NCI-H2196 (cell line): ENCODE results near the gene HCN1.
"Not testable (repeated sequence)": the region's sequence is repeated elsewhere in the genome, so short reads cannot be mapped to it uniquely, and the experiment has no call there.

Source experiments
- DNase-seq: peaks from one replicate; lab custom pipeline; 2025; ENCODE audit not compliant: unreplicated experiment; lab: John Stamatoyannopoulos, UW

The HCN1 gene

GRCh38 chr5:45312627-45313026 lies 383.6 kb downstream of the HCN1 start:
- DNase-seq, result not testable (repeated sequence)

GRCh38 chr5:45295231-45295630 lies 400.9 kb downstream of the HCN1 start:
- no peak for DNase-seq

GRCh38 chr5:45288746-45289145 lies 407.4 kb downstream of the HCN1 start:
- no peak for DNase-seq

GRCh38 chr5:45284436-45284835 lies 411.7 kb downstream of the HCN1 start:
- no peak for DNase-seq

GRCh38 chr5:45281081-45281480 lies 415.1 kb downstream of the HCN1 start:
- DNase-seq, result no peak

- no peak for DNase-seq
These were observed 417.1 kb downstream of the HCN1 start for GRCh38 chr5:45279109-45279508.

- DNase-seq, result no peak
These were observed 418.3 kb downstream of the HCN1 start for GRCh38 chr5:45277860-45278259.

GRCh38 chr5:45274241-45274640 lies 421.9 kb downstream of the HCN1 start:
- DNase-seq, result no peak

- no peak for DNase-seq
These were observed 424.6 kb downstream of the HCN1 start for GRCh38 chr5:45271626-45272025.

- DNase-seq, result no peak
These were observed 431.7 kb downstream of the HCN1 start for GRCh38 chr5:45264447-45264846.

GRCh38 chr5:45262061-45262590 lies 434.1 kb downstream of the HCN1 start:
- no peak for DNase-seq

GRCh38 chr5:45261125-45261524 lies 435.1 kb downstream of the HCN1 start:
- DNase-seq, result no peak

- no peak for DNase-seq
These were observed 435.9 kb downstream of the HCN1 start for GRCh38 chr5:45260292-45260691.

GRCh38 chr5:45252978-45253377 lies 443.2 kb downstream of the HCN1 start:
- no peak for DNase-seq

- DNase-seq, result no peak
These were observed 443.6 kb downstream of the HCN1 start for GRCh38 chr5:45252541-45252940.

GRCh38 chr5:45225571-45226031 lies 470.6 kb downstream of the HCN1 start:
- no peak for DNase-seq

GRCh38 chr5:45205403-45205961 lies 490.7 kb downstream of the HCN1 start:
- DNase-seq, result no peak
